Adipose tissue (tissue), 3 donors: Measurements from ENCODE around the gene PROZ. TPM values are rescaled to one million over a fixed set of nuclear protein-coding genes. Genes with fewer than 3 reads are reported as not detected.

Source experiments
- H3K27ac ChIP-seq: one replicate; pipeline ENCODE4 v1.5.1; 2013; ENCODE audit warnings: low read depth, low read length
- WGBS, 3 donors: extraction: QIAGEN DNeasy Blood & Tissue Kit; methylation state at CpG; one replicate each; pipeline ENCODE4 v1.1.7; 2013; 5-methylcytosine and 5-hydroxymethylcytosine counted together
- polyA plus RNA-seq, 3 donors: library from polyadenylated mRNA; stranded (reverse); fragments of 200-250 nt; gene quantifications; one replicate each; pipeline ENCODE4 v1.2.3, GENCODE V29; 2013
- donor health status: healthy with polysubstance abuse.
- donor health status: Bipolar disorder and iron deficiency.
- donor health status: healthy.

Gene PROZ
- polyA plus RNA-seq, 3 donors, result not detected

GRCh38 chr13:113135281-113135760 is 23.1 kb upstream of the PROZ start:
- no peak overlapping the region for H3K27ac ChIP-seq
- WGBS, 3 donors, result 85 to 90% (median 89%) methylated on average over 2 of the region's 2 CpGs

- H3K27ac ChIP-seq, result no peak overlapping the region
- 72 to 89% (median 87%) methylated on average over 11 of the region's 11 CpGs for WGBS, 3 donors
Measured at GRCh38 chr13:113137691-113138298, 20.7 kb upstream of the PROZ start.

GRCh38 chr13:113138792-113139551 is 19.5 kb upstream of the PROZ start:
- no peak overlapping the region for H3K27ac ChIP-seq
- WGBS, 3 donors, result 71 to 75% (median 72%) methylated on average over 16 of the region's 16 CpGs

GRCh38 chr13:113139577-113139976 is 18.9 kb upstream of the PROZ start:
- 81 to 88% (median 85%) methylated on average over 5 of the region's 5 CpGs for WGBS, 3 donors
- H3K27ac ChIP-seq, result no peak overlapping the region

GRCh38 chr13:113140677-113141600 is 17.5 kb upstream of the PROZ start:
- no peak overlapping the region for H3K27ac ChIP-seq
- WGBS, 3 donors, result 92 to 93% (median 93%) methylated on average over 26 of the region's 26 CpGs

- WGBS, 3 donors, result 84 to 89% (median 86%) methylated on average over 14 to 18 of the region's 18 CpGs
- H3K27ac ChIP-seq, result no peak overlapping the region
Measured at GRCh38 chr13:113141601-113141970, 16.9 kb upstream of the PROZ start.

GRCh38 chr13:113142876-113143275 is 15.6 kb upstream of the PROZ start:
- 68 to 84% (median 76%) methylated on average over 7 of the region's 7 CpGs for WGBS, 3 donors
- H3K27ac ChIP-seq, result no peak overlapping the region

GRCh38 chr13:113143466-113144254 is 14.8 kb upstream of the PROZ start:
- H3K27ac ChIP-seq, result no peak overlapping the region
- 87 to 89% (median 87%) methylated on average over 39 of the region's 39 CpGs for WGBS, 3 donors

GRCh38 chr13:113144255-113144629 is 14.2 kb upstream of the PROZ start:
- no peak overlapping the region for H3K27ac ChIP-seq
- 86 to 88% (median 87%) methylated on average over 11 to 12 of the region's 12 CpGs for WGBS, 3 donors

- no peak overlapping the region for H3K27ac ChIP-seq
- 85 to 88% (median 86%) methylated on average over 12 of the region's 12 CpGs for WGBS, 3 donors
Measured at GRCh38 chr13:113145496-113145895, 13.0 kb upstream of the PROZ start.

- no peak overlapping the region for H3K27ac ChIP-seq
- WGBS, 3 donors, result 86 to 89% (median 87%) methylated on average over 15 of the region's 15 CpGs
Measured at GRCh38 chr13:113145911-113146598, 12.4 kb upstream of the PROZ start.

- WGBS, 3 donors, result 82 to 83% (median 83%) methylated on average over 9 of the region's 9 CpGs
- H3K27ac ChIP-seq, result no peak overlapping the region
Measured at GRCh38 chr13:113146750-113147149, 11.7 kb upstream of the PROZ start.

GRCh38 chr13:113147206-113147605 is 11.2 kb upstream of the PROZ start:
- WGBS, 3 donors, result 78 to 86% (median 85%) methylated on average over 8 of the region's 8 CpGs
- no peak overlapping the region for H3K27ac ChIP-seq

- WGBS, 3 donors, result 92 to 95% (median 93%) methylated on average over 13 of the region's 13 CpGs
- H3K27ac ChIP-seq, result no peak overlapping the region
Measured at GRCh38 chr13:113148407-113148806, 10.0 kb upstream of the PROZ start.

- WGBS, 3 donors, result 90 to 94% (median 93%) methylated on average over 38 of the region's 38 CpGs
- H3K27ac ChIP-seq, result no peak overlapping the region
Measured at GRCh38 chr13:113148940-113149503, 9.4 kb upstream of the PROZ start.

GRCh38 chr13:113149711-113150549 is 8.5 kb upstream of the PROZ start:
- no peak overlapping the region for H3K27ac ChIP-seq
- 86 to 93% (median 89%) methylated on average over 26 of the region's 26 CpGs for WGBS, 3 donors
